Loucy (cell line): ENCODE measurements around the gene TBCE.

Source experiments
- H2AFZ ChIP-seq: fragments of 200-600 bp; sonication (generic); 2 replicates; pipeline ENCODE4 v1.6.0; 2016; ENCODE audit warnings: antibody characterized with exemption, mild to moderate bottlenecking, low read length, moderate library complexity
- H3F3A ChIP-seq: fragments of 200-600 bp; 2 replicates; pipeline ENCODE4 v1.6.0; 2016; ENCODE audit warnings: antibody characterized with exemption, low read depth, mild to moderate bottlenecking
- H3K27me3 ChIP-seq: fragments of 200-600 bp; sonication (generic); 2 replicates; pipeline ENCODE4 v1.6.1; 2014; ENCODE audit warnings: low read length, mild to moderate bottlenecking; ENCODE audit not compliant: insufficient read depth, poor library complexity, severe bottlenecking
- H3K36me3 ChIP-seq: fragments of 200-600 bp; sonication (generic); 2 replicates; pipeline ENCODE4 v1.6.1; 2016; ENCODE audit warnings: low read length; ENCODE audit not compliant: insufficient read depth
- H3K4me1 ChIP-seq: fragments of 200-600 bp; sonication (generic); 2 replicates; pipeline ENCODE4 v1.5.1; 2014; ENCODE audit warnings: low read length, mild to moderate bottlenecking; ENCODE audit not compliant: insufficient read depth, poor library complexity, severe bottlenecking
- H3K4me2 ChIP-seq: fragments of 200-600 bp; sonication (generic); 2 replicates; pipeline ENCODE4 v1.6.0; 2014; ENCODE audit warnings: antibody characterized with exemption, low read length, low read depth, mild to moderate bottlenecking; ENCODE audit not compliant: poor library complexity, severe bottlenecking
- H3K4me3 ChIP-seq: fragments of 200-600 bp; sonication (generic); 2 replicates; pipeline ENCODE4 v1.5.1; 2014; ENCODE audit warnings: low read length, mild to moderate bottlenecking, mixed read lengths; ENCODE audit not compliant: poor library complexity, severe bottlenecking
- H3K79me2 ChIP-seq: fragments of 200-600 bp; sonication (generic); 2 replicates; pipeline ENCODE4 v1.6.1; 2014; ENCODE audit warnings: low read length; ENCODE audit not compliant: insufficient read depth
- H3K9ac ChIP-seq: fragments of 200-600 bp; sonication (generic); 2 replicates; pipeline ENCODE4 v1.6.0; 2014; ENCODE audit warnings: mild to moderate bottlenecking, low read depth, low read length, moderate library complexity; ENCODE audit not compliant: poor library complexity, severe bottlenecking
- H3K9me2 ChIP-seq: fragments of 200-600 bp; sonication (generic); replicated peaks from 2 replicates; pipeline ENCODE4 v1.6.1; 2016; ENCODE audit warnings: low read depth, low read length, mixed read lengths
- H3K9me3 ChIP-seq: fragments of 200-600 bp; sonication (generic); 2 replicates; pipeline ENCODE4 v1.6.1; 2014; ENCODE audit warnings: mild to moderate bottlenecking, antibody characterized with exemption, low read length, low read depth; ENCODE audit not compliant: insufficient read depth
- H4K20me1 ChIP-seq: fragments of 200-600 bp; sonication (generic); 2 replicates; pipeline ENCODE4 v1.6.0; 2014; ENCODE audit warnings: antibody characterized with exemption, low read length, mild to moderate bottlenecking; ENCODE audit not compliant: insufficient read depth, poor library complexity, severe bottlenecking
- EZH2phosphoT487 ChIP-seq: fragments of 200-600 bp; IDR thresholded peaks from 2 replicates; pipeline ENCODE4 v1.6.1; 2018; ENCODE audit warnings: antibody characterized with exemption, mild to moderate bottlenecking, moderate library complexity, borderline replicate concordance
- TF ChIP-seq, protein P1 (sequence below): fragments of 200-600 bp; sonication (generic); conservative IDR thresholded peaks from 2 replicates; pipeline ENCODE4 v1.5.1; 2014; ENCODE audit warnings: mild to moderate bottlenecking, antibody characterized with exemption, low read length

Gene TBCE

DNA sequence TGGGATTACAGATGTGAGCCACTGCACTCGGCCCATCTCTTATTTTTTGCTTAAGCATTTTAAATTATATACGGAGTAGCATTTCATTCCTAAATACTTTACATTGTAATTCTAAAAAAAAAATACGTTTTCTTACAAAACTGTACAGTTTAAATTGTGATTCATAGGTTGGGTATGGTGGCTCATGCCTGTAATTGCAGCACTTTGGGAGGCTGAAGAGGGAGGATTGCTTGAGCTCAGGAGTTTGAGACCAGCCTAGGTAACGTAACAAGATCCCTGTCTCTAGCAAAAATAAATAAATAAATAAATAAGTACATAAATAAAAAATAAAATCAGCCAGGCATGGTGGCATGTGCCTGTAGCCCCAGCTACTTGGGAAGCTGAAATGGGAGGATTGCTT lies 24.6 kb downstream of the TBCE start:
- H3K9me3 ChIP-seq = no peaks in the 10 kb centered on the region; the same call in 1 of the 2 replicates
- H3K9me2 ChIP-seq = no peaks in the 10 kb centered on the region
- H4K20me1 ChIP-seq = no peaks in the 10 kb centered on the region
- H3K9ac ChIP-seq = no peak overlapping the region
- H3K4me2 ChIP-seq = no peak overlapping the region
- H2AFZ ChIP-seq = no peak overlapping the region
- no peaks in the 10 kb centered on the region for H3K27me3 ChIP-seq
- no peaks in the 10 kb centered on the region for H3F3A ChIP-seq
- H3K4me3 ChIP-seq = no peak overlapping the region
- H3K79me2 ChIP-seq = peaks cover 39% of the 10 kb centered on the region; the same call in 1 of the 2 replicates
- no peaks in the 10 kb centered on the region for H3K36me3 ChIP-seq
- TF ChIP-seq EZH2phosphoT487 = no peak
- TF ChIP-seq, protein P1, sequence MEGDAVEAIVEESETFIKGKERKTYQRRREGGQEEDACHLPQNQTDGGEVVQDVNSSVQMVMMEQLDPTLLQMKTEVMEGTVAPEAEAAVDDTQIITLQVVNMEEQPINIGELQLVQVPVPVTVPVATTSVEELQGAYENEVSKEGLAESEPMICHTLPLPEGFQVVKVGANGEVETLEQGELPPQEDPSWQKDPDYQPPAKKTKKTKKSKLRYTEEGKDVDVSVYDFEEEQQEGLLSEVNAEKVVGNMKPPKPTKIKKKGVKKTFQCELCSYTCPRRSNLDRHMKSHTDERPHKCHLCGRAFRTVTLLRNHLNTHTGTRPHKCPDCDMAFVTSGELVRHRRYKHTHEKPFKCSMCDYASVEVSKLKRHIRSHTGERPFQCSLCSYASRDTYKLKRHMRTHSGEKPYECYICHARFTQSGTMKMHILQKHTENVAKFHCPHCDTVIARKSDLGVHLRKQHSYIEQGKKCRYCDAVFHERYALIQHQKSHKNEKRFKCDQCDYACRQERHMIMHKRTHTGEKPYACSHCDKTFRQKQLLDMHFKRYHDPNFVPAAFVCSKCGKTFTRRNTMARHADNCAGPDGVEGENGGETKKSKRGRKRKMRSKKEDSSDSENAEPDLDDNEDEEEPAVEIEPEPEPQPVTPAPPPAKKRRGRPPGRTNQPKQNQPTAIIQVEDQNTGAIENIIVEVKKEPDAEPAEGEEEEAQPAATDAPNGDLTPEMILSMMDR = no peak
- no peaks in the 10 kb centered on the region for H3K4me1 ChIP-seq

DNA sequence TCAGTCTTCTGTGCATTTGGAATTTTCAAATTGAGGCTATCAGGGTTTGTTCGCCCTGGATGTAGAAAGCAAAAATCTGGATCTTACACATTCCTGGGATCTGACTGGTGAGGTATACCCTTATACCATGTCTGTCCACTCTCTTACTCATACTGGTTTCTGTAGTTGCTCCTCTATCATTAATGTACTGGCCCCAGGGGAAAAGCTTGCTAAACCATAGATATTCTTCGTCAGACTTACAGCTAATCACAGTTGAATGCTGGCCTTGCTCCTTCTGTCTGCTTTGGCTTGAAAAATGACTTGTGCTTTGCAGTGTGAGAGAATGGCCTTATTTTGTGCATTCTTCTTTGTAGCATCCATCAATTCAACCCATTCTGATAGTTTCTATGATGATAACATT lies 30.5 kb downstream of the TBCE start:
- H3K27me3 ChIP-seq = no peaks in the 10 kb centered on the region
- no peaks in the 10 kb centered on the region for H4K20me1 ChIP-seq
- H3K9ac ChIP-seq = no peak overlapping the region
- no peak overlapping the region for H2AFZ ChIP-seq
- H3K4me1 ChIP-seq = no peaks in the 10 kb centered on the region
- no peaks in the 10 kb centered on the region for H3K9me3 ChIP-seq
- H3K79me2 ChIP-seq = peaks cover 49% of the 10 kb centered on the region
- H3K4me3 ChIP-seq = no peak overlapping the region
- H3K4me2 ChIP-seq = no peak overlapping the region
- H3F3A ChIP-seq = no peaks in the 10 kb centered on the region
- H3K9me2 ChIP-seq = no peaks in the 10 kb centered on the region
- TF ChIP-seq, protein P1 = no peak
- TF ChIP-seq EZH2phosphoT487 = no peak
- H3K36me3 ChIP-seq = no peaks in the 10 kb centered on the region; the same call in 1 of the 2 replicates

DNA sequence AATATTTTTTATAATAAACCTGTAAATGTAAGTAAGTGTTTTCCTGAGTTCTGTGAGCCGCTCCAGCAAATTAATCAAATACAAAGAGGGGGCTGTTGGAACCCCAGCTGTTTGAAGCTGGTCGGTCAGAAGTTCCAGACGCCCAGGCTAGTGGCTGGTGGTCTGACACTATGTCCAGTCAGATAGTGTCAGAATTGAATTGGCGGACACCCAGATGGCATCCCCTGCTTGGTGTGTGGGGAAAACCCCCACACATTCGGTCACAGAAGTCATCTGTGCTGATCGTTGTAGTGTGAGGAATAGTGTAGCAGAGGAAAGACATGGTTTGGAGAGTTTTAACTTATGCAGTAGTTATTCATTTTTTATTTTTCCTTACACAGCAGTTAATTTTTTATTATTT lies 32.4 kb downstream of the TBCE start:
- no peaks in the 10 kb centered on the region for H3K27me3 ChIP-seq
- no peaks in the 10 kb centered on the region; the same call in 1 of the 2 replicates for H3K36me3 ChIP-seq
- no peak overlapping the region for H3K9ac ChIP-seq
- no peak overlapping the region for H3K4me2 ChIP-seq
- TF ChIP-seq EZH2phosphoT487 = no peak
- TF ChIP-seq, protein P1 = no peak
- H3K79me2 ChIP-seq = peaks cover 45% of the 10 kb centered on the region
- no peaks in the 10 kb centered on the region for H3K9me3 ChIP-seq
- H3K4me1 ChIP-seq = no peaks in the 10 kb centered on the region
- no peaks in the 10 kb centered on the region for H3F3A ChIP-seq
- no peaks in the 10 kb centered on the region for H3K9me2 ChIP-seq
- no peak overlapping the region for H3K4me3 ChIP-seq
- no peaks in the 10 kb centered on the region for H4K20me1 ChIP-seq
- no peak overlapping the region for H2AFZ ChIP-seq
